CD4-positive, alpha-beta T cell treated with Interleukin-6 at 100 ng/mL for 8 hours (primary cell): Measurements from ENCODE around the gene FAM184A.
A peak's percentile ranks its signal among the peaks of the same experiment; 100 is the strongest.
"Not testable (repeated sequence)": the region's sequence is repeated elsewhere in the genome, so short reads cannot be mapped to it uniquely, and the experiment has no call there.

Experiments used
- DNase-seq: peaks from one replicate; pipeline ENCODE4 v3.0.0-alpha.2; 2020; ENCODE audit warnings: mixed read lengths, low spot score

Gene FAM184A

GRCh38 chr6:119052292-119052889, 26.1 kb downstream of the FAM184A start:
- DNase-seq: peak; percentile 15

GRCh38 chr6:119044255-119044654, 34.2 kb downstream of the FAM184A start:
- no peak for DNase-seq

GRCh38 chr6:119043783-119044182, 34.7 kb downstream of the FAM184A start:
- no peak for DNase-seq

- no peak for DNase-seq
Observed at GRCh38 chr6:119043265-119043664, 35.2 kb downstream of the FAM184A start.

GRCh38 chr6:119040636-119041035, 37.8 kb downstream of the FAM184A start:
- no peak for DNase-seq

GRCh38 chr6:119040229-119040628, 38.2 kb downstream of the FAM184A start:
- DNase-seq: no peak

GRCh38 chr6:119037941-119038623, 40.4 kb downstream of the FAM184A start:
- DNase-seq: no peak

GRCh38 chr6:119037264-119037663, 41.2 kb downstream of the FAM184A start:
- no peak for DNase-seq

- no peak for DNase-seq
Observed at GRCh38 chr6:119036081-119036480, 42.4 kb downstream of the FAM184A start.

- DNase-seq: no peak
Observed at GRCh38 chr6:119035459-119035858, 43.0 kb downstream of the FAM184A start.

GRCh38 chr6:119034827-119035458, 43.5 kb downstream of the FAM184A start:
- DNase-seq: no peak

GRCh38 chr6:119032428-119032827, 46.0 kb downstream of the FAM184A start:
- no peak for DNase-seq

- DNase-seq: no peak
Observed at GRCh38 chr6:119030759-119031158, 47.7 kb downstream of the FAM184A start.

GRCh38 chr6:119028091-119028490, 50.4 kb downstream of the FAM184A start:
- DNase-seq: no peak

- no peak for DNase-seq
Observed at GRCh38 chr6:119027465-119027864, 51.0 kb downstream of the FAM184A start.

- DNase-seq: no peak
Observed at GRCh38 chr6:119026822-119027221, 51.6 kb downstream of the FAM184A start.

GRCh38 chr6:119025793-119026192, 52.7 kb downstream of the FAM184A start:
- no peak for DNase-seq

- no peak for DNase-seq
Observed at GRCh38 chr6:119024111-119024510, 54.4 kb downstream of the FAM184A start.

- no peak for DNase-seq
Observed at GRCh38 chr6:119022796-119023195, 55.7 kb downstream of the FAM184A start.

- DNase-seq: no peak
Observed at GRCh38 chr6:119020597-119021561, 57.6 kb downstream of the FAM184A start.

GRCh38 chr6:119015165-119015564, 63.3 kb downstream of the FAM184A start:
- not testable (repeated sequence) for DNase-seq

GRCh38 chr6:119012521-119012920, 65.9 kb downstream of the FAM184A start:
- DNase-seq: no peak
